NCI-H187 (cell line): ENCODE data around the gene B4GALT5.

Source experiments
- DNase-seq, 2 experiments: peaks; one replicate each; lab custom pipeline; 2025; lab: John Stamatoyannopoulos, UW

Gene B4GALT5

DNA sequence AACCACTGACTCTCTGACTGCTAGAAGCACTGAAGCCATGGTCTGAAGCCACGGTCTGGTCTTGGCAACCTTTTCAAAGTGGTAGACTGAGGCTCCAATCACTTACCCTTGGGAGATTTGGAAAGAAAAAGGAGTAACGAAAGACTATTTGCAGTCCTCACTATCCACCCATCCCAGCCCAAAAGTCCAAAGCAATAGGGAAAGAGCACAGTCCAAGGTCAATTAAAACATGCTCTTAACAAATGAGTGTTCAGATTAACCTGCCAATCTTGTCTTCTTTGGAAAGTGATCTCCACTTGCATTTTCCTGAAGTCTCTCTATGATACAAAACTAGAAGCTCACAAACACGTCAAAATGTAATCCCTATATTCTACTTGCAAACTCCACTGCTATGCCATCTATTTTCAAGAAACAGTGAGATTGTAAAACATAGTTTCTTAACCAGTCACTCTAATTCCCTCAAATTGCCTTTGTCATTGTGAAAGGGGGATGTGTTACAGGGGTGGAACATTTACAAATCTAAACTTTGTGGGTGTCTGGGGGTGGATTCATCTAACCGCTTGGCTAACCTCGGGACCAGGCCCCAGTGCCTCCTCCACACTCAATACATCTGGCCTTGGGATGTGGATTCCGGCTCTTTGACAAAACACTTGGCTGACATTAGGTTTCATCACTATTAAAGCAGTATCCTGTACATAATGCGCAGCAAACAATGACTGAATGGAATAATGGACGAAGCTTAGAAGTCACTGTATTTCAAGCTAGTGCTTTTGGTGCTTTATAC, 56.4 kb downstream of the B4GALT5 start:
- no peak for DNase-seq

GRCh38 chr20:49656304-49656703, 57.4 kb downstream of the B4GALT5 start:
- peak; percentile 52 to 54 for DNase-seq

DNA sequence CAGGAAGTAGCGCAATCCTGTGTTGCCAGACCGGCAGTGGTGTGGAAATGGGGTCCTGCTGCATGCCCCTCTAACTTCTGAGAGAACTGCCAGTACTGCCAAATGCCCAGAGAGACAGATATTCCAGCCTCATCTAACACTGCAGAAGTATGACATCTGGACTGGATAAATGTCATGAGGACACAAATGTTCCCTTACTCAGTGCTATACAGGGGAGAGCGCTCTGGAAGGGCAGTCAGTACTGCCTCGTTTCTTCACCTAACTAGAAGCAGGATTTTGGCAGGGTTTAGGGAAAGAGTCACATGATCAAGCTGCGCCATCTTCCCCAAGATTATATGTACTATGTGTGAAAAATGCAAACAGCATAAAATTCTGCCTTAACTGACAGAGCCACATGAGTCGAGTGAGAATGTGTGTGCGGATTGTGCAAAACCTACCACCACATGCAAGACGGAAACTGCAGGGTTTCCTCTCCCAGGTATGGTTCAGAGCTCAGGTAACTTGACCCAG, 59.7 kb downstream of the B4GALT5 start:
- DNase-seq = no peak

- no peak for DNase-seq
Observed at GRCh38 chr20:49649672-49650071, 64.0 kb downstream of the B4GALT5 start.

- no peak for DNase-seq
Observed at GRCh38 chr20:49647550-49647949, 66.1 kb downstream of the B4GALT5 start.

DNA sequence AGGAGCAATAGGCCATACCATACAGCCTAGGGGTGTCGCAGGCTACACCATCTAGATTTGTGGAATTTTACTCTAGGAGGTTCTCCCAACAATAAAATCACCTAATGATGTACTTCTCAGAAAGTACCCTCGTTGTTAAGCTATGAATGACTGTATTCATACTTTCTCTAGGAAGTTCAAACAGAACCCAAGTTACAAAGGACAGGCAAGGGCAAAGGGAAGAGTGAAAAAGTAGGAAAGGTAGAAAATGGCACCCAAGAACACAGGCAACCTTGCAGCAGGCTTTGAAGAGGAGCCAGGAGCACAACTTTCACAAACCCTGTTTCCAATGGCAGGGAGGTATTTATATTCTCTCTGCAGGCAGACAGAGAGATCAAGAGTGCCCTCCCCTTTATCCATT, 67.2 kb downstream of the B4GALT5 start:
- DNase-seq = no peak

DNA sequence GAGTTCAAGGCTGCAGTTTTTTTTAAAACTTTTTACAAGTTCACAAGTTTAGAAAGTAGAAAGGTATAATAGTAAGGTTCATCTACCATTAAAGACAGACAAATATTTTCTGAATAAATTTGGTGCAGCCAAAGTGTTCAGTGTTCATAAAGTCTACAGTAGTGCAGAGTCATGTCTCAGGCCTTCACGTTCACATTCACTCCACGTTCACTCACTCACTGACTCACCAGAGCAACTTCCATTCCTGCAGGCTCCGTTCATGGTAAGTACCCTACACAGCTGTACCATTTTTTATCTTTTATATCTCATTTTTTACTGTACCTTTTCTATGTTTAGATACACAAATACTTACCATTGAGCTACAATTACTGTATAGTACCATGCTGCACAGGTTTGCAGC, 67.6 kb downstream of the B4GALT5 start:
- no peak for DNase-seq

DNA sequence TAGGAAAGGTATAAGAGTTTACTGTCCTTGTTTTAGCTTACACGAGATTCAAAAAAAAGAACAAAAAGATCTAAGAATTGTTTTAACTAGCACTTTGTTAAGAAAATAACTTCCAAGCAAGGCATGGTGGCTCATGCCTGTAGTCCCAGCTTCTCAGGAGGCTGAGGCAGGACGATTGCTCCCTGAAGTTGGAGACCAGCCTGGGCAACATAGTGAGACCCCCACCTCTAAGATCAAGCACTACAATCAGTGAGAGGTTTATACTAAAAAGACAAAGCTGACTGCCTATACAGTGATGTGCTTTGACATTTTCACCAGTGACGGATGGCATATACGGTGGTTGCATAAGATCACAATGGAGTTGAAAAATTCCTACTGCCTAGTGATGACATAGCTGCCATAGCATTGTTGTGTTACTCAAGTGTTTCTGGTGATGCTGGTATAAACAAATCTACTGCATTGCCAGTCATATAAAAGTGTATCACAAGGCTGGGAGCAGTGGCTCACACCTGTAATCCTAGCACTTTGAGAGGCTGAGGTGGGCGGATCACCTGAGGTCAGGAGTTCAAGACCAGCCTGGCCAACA, 68.6 kb downstream of the B4GALT5 start:
- DNase-seq = no peak

- DNase-seq = no peak
Observed at GRCh38 chr20:49642816-49643215, 70.9 kb downstream of the B4GALT5 start.

GRCh38 chr20:49641683-49642656, 71.7 kb downstream of the B4GALT5 start:
- DNase-seq = peak; percentile 74 to 89

DNA sequence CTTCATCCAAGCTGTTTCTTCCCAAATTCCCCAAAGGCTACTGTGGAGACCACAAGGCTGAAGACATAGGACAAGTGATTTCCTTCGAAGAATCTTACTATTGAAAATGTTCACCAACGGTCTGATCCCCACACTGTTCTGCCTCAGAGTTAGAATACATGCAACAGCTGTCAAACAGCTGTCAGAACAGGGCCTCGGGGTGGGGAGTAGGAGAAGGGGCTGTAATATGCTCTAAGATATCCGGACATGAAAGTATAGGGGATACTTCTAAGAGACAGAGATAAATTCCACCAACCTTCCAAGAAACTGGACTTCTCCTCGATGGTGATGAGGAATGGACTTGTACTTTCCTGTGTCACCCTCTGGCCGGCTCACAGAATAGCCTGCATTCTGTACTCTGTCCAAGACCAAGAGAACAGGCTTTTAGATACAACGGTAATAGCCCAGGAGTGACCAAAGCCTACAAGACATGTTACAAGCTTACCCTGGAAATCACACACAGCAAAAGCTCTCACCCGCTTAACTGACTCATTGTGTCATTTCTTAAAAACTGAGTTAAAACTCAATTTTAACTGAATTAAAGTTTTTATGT, 76.5 kb downstream of the B4GALT5 start:
- DNase-seq = no peak

GRCh38 chr20:49636447-49636846, 77.2 kb downstream of the B4GALT5 start:
- DNase-seq = no peak

- DNase-seq = no peak
Observed at GRCh38 chr20:49635866-49636265, 77.8 kb downstream of the B4GALT5 start.

DNA sequence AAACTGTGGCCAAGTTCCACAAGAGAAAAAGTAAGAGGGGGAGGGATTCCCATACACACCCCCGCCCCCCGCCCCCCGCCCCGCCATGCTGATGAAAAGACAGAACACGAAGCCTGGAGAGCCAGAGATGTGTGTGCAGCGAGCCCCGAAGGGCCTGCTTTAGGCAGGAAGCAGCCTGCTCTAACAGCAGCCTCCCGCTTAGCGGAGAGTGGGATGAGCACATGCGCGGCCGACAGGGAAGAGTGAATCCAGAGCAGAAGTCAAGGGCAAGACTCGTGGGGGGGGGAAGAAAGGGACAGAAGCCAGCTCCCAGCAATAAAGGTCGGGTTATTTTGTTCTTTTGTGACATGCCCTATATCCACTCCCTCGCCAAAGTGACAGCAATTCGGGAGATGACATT, 78.5 kb downstream of the B4GALT5 start:
- DNase-seq = no peak

- no peak for DNase-seq
Observed at GRCh38 chr20:49634116-49634515, 79.6 kb downstream of the B4GALT5 start.

DNA sequence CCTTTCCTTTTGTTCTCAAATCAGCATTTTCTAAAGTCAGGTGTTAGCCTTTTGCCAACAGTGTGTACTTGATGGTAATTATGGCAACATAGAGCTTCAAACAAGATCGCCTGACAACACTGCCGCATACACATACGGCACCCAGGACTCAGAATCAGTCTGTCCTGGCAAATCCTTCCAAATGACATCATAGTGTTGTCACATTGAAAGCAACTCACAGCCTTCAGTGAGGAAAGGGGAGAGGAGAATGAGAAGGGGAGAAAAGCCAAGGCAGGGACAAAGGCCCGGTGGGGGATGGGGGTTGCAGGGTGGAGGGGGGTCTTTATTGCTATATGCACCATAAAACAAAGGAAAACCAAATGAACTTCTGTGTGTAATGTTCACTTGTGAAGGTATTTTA, 80.0 kb downstream of the B4GALT5 start:
- no peak for DNase-seq

DNA sequence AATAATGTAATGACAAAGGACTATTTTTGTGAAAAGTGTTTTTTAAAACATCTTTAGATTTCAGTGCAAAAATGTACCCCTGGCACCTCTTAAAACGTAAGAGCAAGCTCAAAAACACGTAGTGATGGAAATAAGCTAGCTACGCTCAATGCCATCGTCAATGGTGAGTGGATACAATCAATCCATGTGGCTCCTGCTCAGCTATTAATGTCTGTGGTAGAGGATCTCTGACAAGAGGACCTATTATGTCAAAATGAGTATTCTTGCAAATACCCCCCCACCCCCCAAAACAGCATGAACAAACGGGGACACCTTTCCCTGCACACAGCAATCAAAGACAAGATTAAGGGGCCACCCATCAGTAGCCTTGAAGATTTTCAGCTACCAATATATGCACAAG, 80.7 kb downstream of the B4GALT5 start:
- no peak for DNase-seq

DNA sequence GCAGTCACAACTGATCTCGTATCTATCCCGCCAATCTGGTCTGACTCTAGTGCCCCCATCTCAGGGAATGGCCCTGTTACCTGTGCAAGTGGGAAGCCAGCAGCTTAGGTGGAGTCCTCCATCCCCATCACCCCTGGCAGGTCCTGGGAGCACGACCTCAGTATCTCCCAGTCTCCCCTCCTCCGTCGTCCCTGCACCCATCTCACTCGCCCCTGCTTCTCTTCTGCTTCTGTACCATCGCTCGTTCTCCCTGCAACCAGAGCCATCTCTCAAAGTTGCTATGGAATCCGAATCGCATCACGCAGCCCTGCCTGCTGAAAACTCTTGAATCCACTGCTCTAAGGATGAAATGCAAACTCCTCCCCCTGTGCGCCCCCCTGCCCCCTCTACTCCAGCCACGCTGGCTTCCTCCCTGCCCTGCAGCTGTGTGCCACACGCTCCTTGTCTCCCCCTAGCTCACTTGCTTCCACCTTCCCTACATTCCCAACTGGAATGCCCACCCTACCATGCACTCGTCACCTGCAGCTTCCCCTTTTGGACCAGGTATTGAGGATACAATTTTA, 81.7 kb downstream of the B4GALT5 start:
- DNase-seq = no peak

DNA sequence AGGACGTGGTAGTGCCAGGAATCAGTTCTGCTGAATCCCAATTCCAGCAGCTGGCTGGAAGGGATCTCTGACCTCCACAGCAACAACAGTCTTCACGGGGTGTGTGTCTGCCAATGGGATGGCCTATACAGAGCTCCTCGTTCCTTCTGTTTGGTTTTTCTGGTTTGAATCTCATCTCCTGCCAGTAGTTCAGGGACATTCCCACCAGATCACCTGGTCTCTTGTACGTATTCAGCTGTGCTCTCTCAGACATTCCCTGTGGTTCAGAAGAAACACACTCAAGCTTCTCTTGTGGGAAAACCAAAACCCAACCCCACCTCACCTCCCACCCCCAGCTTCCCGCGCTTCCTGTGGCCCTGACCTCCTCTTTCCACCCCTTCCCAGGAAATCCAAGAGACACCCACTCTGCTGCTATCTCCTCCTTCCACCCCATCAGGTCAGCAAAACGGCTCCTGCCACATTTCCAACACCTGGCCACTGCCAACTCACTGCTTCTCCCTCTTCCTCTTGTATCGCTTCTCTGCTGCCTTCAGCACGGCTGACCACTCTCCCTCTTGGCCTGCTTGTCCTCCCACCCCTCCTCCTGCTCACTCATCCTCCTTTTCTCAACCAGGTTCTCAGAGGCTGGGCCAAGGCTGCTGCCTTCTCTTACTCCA, 82.5 kb downstream of the B4GALT5 start:
- no peak for DNase-seq

DNA sequence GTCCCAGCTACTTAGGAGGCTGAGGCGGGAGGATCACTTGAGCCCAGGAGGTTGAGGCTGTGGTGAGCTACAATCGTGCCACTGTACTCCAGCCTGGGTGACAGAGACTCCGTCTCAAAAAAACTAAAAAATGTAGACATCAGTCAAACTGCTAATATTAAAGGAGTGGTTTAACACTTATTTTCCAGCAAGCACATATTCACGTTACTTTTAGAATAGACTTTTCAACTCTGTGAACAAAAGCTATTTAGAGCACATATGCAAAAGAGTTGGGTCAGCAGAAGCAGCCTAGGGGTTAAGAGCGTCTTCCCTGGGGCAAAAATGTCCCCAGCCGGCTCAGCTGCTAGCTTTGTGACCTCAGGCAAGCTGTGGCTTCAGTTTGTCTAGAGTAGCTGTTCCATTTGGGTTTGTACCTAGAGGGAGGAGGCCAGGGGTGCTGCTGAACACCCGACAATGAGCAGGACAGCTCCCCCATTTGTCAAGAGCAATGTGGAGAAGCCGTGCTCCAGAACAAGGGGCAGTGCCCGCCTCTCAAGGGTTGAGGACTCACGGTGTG, 83.2 kb downstream of the B4GALT5 start:
- no peak for DNase-seq

GRCh38 chr20:49629606-49630005, 84.1 kb downstream of the B4GALT5 start:
- DNase-seq = no peak
